Neural crest cell (in vitro differentiated cells): ENCODE measurements around the gene LCNL1. TPM values are rescaled to one million over a fixed set of nuclear protein-coding genes. Genes with fewer than 3 reads are reported as not detected.

ENCODE experiments used
- DNase-seq: peaks from one replicate; pipeline ENCODE4 v3.0.0; 2021; ENCODE audit warnings: low read depth, mixed read lengths, low spot score
- H3K27ac Mint-ChIP-seq: one replicate; pipeline ENCODE4 v1.8.0; 2021; ENCODE audit warnings: mild to moderate bottlenecking, mixed read lengths; ENCODE audit not compliant: unreplicated experiment
- H3K27me3 Mint-ChIP-seq: 2 replicates; pipeline ENCODE4 v1.8.0; 2021; ENCODE audit warnings: low read depth, mild to moderate bottlenecking, mixed read lengths
- H3K36me3 Mint-ChIP-seq: 2 replicates; pipeline ENCODE4 v1.8.0; 2021; ENCODE audit warnings: low read depth, mild to moderate bottlenecking, mixed read lengths
- H3K4me1 Mint-ChIP-seq: 2 replicates; pipeline ENCODE4 v1.8.0; 2021; ENCODE audit warnings: mixed read lengths
- H3K4me3 Mint-ChIP-seq: one replicate; pipeline ENCODE4 v1.8.0; 2021; ENCODE audit warnings: mild to moderate bottlenecking, mixed read lengths
- H3K9me3 Mint-ChIP-seq: 2 replicates; pipeline ENCODE4 v1.8.0; 2021; ENCODE audit warnings: mixed read lengths
- CTCF ChIP-seq: fragments of 200-600 bp; sonication (generic); conservative IDR thresholded peaks from 2 replicates; pipeline ENCODE4 v1.5.0; 2021; ENCODE audit warnings: antibody characterized with exemption, mild to moderate bottlenecking
- total RNA-seq: library from RNA; stranded (reverse); gene quantifications from 2 replicates; pipeline ENCODE4 v1.2.1, GENCODE V29; 2021

Gene LCNL1
- total RNA-seq, 1 donor from 2014 or later, result not detected

GRCh38 chr9:137019891-137020683, 37.3 kb downstream of the LCNL1 start:
- DNase-seq, result no peak
- Mint-ChIP-seq H3K9me3 (no peaks in the 10 kb centered on the region), H3K27me3 (no peaks in the 10 kb centered on the region), H3K36me3 (no peaks in the 10 kb centered on the region), H3K27ac (no peak overlapping the region), H3K4me3 (no peak overlapping the region), H3K4me1 (peaks cover 5% of the 10 kb centered on the region)
- no peak for TF ChIP-seq CTCF

GRCh38 chr9:137020771-137021567, 38.2 kb downstream of the LCNL1 start:
- Mint-ChIP-seq H3K27ac (no peak overlapping the region), H3K27me3 (no peaks in the 10 kb centered on the region), H3K36me3 (no peaks in the 10 kb centered on the region), H3K4me1 (peaks cover 5% of the 10 kb centered on the region), H3K4me3 (no peak overlapping the region), H3K9me3 (no peaks in the 10 kb centered on the region)
- DNase-seq, result no peak
- TF ChIP-seq CTCF, result no peak

- H3K27ac Mint-ChIP-seq, result no peak overlapping the region
- no peaks in the 10 kb centered on the region for H3K9me3 Mint-ChIP-seq
- TF ChIP-seq CTCF, result no peak
- H3K4me3 Mint-ChIP-seq, result no peak overlapping the region
- H3K4me1 Mint-ChIP-seq, result peaks cover 5% of the 10 kb centered on the region
- no peaks in the 10 kb centered on the region for H3K27me3 Mint-ChIP-seq
- H3K36me3 Mint-ChIP-seq, result no peaks in the 10 kb centered on the region
- DNase-seq, result no peak
These were observed 38.8 kb downstream of the LCNL1 start for GRCh38 chr9:137021568-137021978.

GRCh38 chr9:137021979-137022661, 39.3 kb downstream of the LCNL1 start:
- no peak for DNase-seq
- Mint-ChIP-seq H3K27ac (no peak overlapping the region), H3K4me1 (peaks cover 6% of the 10 kb centered on the region), H3K36me3 (no peaks in the 10 kb centered on the region), H3K9me3 (no peaks in the 10 kb centered on the region), H3K27me3 (no peaks in the 10 kb centered on the region), H3K4me3 (no peak overlapping the region)
- TF ChIP-seq CTCF, result no peak

- Mint-ChIP-seq H3K4me3 (no peak overlapping the region), H3K9me3 (no peaks in the 10 kb centered on the region), H3K4me1 (peaks cover 9% of the 10 kb centered on the region), H3K27ac (no peak overlapping the region), H3K36me3 (no peaks in the 10 kb centered on the region), H3K27me3 (no peaks in the 10 kb centered on the region)
- TF ChIP-seq CTCF, result no peak
- DNase-seq, result no peak
These were observed 39.8 kb downstream of the LCNL1 start for GRCh38 chr9:137022662-137023008.
